Epithelial cell of esophagus (primary cell): ENCODE results near the gene CMTM8.

Experiments
- DNase-seq: peaks from one replicate; pipeline ENCODE4 v3.0.0; 2010; ENCODE audit warnings: low read depth
- H3K4me3 ChIP-seq: 2 replicates; pipeline ENCODE4 v1.5.1; 2011; ENCODE audit warnings: mild to moderate bottlenecking, low read length, control low read depth
- TF ChIP-seq, protein P1 (sequence below): IDR thresholded peaks from 2 replicates; pipeline ENCODE4 v1.5.1; 2011; ENCODE audit warnings: low read depth, mild to moderate bottlenecking, low read length, control low read depth, inconsistent platforms; ENCODE audit not compliant: insufficient read depth; ENCODE audit errors: missing control alignments

The CMTM8 gene

DNA sequence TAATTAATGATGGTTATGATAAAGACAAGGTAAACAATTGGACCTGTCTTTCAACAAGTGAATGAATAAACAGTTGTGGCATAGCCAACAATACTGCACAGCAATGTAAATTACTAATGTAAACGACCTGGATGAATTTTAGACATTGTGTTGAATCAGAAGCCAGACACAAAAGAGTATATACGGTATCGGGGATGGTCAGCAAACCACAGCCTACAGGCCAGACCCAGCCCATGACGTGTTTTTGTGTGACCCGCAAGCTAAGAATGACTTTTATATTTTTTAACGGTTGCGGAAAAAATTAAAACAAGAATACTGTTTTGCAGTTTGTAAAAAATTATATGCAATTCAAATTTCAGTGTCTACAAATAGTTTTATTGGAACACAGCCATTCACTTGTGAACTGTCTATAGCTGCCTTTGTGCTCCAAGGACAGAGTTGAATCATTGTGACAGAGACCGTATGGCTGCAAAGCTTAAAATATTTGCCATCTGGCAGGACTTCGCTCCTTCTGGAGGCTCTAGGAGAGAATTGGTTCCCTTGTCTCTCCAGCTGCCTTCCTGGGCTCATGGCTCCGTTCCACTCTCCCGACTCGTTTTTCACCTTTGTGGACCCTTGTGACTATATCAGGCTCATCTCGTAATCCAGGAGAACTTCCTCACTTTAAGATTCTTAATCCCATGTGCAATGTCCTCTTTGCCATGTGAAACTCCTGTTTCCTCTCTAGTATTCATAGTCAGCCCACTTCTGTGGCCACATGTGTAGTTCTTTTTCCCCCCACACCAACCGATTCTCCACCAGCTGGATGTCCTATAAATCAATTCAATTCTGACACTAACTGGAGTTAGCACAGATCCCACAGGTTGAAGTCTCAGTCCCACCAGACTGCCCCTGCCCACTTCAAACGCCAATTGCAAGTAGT, 72.7 kb downstream of the CMTM8 start:
- H3K4me3 ChIP-seq, result no peak overlapping the region
- no peak for DNase-seq
- TF ChIP-seq, protein P1, sequence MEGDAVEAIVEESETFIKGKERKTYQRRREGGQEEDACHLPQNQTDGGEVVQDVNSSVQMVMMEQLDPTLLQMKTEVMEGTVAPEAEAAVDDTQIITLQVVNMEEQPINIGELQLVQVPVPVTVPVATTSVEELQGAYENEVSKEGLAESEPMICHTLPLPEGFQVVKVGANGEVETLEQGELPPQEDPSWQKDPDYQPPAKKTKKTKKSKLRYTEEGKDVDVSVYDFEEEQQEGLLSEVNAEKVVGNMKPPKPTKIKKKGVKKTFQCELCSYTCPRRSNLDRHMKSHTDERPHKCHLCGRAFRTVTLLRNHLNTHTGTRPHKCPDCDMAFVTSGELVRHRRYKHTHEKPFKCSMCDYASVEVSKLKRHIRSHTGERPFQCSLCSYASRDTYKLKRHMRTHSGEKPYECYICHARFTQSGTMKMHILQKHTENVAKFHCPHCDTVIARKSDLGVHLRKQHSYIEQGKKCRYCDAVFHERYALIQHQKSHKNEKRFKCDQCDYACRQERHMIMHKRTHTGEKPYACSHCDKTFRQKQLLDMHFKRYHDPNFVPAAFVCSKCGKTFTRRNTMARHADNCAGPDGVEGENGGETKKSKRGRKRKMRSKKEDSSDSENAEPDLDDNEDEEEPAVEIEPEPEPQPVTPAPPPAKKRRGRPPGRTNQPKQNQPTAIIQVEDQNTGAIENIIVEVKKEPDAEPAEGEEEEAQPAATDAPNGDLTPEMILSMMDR, result no peak

DNA sequence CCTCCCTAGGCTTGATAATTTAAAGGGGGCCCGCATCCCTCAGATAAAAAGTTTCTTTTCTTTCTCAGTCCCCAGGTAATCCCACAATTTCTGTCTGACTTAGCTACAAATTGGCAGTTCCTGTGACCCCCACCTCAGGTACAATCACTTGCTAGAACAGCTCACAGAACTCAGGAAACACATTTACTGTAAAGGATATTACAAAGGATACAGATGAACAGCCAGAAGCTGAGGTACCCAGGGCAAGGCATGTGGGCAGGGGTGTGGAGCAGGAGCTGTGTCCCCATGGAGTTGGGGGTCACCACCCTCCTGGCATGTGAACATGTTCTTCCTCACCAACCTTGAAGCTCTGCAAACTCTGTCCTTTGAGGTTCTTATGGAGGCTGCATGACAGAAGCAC, 73.8 kb downstream of the CMTM8 start:
- TF ChIP-seq, protein P1, result no peak
- no peak for DNase-seq
- H3K4me3 ChIP-seq, result no peak overlapping the region

DNA sequence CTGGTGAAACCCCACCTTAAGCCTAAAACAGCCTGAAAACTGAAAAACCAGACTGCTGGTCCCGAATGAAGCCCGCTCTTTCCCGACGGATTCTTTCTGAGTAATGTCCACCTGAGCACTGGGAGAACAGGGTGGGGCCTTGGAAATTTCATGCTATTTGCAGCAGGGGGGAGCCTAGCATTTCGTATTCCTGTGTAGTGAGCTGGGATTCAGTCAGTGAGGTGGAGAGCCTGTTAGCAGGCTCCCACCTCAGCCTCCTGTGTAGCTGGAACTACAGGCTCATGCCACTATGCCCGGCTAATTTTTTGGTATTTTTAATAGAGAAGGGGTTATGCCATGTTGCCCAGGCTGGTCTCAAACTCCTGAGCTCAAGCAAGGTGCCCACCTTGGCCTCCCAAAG, 74.7 kb downstream of the CMTM8 start:
- TF ChIP-seq, protein P1, result no peak
- H3K4me3 ChIP-seq, result no peak overlapping the region
- no peak for DNase-seq

DNA sequence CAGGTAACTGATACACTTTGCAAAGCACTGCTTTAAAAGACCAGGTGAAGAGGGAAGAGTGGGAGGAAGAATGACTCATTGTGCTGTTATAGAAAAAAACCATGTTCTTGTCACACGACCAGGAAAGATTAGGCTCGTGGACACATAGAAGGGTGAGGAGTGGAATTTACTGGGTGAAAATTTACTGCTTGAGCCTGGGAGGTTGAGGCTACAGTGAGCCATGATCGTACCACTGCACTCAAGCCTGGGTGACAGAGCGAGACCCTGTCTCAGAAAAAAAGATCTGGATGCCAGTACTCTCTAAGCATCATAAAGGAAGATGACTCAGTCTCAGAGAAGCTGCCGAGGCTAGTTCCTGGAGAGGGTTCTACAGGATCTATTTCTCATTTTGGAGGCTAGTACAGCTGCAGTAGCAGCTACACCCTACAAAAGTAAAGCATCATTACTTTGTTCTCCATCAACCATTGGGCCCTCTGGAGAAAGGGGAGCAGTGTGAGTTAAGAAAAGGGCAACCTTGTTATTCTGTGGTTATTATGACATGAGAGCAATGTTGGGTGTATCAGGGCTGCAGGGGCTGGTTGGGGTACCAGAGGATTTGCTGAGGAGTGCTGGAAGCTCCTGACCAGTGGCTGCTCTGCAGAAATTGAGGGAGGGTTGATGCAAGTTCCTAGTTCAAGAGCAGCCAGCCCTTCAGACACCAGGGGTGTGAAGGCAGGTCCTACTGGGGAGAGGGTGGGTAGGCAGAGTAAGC, 75.4 kb downstream of the CMTM8 start:
- DNase-seq, result peak; percentile 68
- no peak overlapping the region for H3K4me3 ChIP-seq
- TF ChIP-seq, protein P1, result no peak

DNA sequence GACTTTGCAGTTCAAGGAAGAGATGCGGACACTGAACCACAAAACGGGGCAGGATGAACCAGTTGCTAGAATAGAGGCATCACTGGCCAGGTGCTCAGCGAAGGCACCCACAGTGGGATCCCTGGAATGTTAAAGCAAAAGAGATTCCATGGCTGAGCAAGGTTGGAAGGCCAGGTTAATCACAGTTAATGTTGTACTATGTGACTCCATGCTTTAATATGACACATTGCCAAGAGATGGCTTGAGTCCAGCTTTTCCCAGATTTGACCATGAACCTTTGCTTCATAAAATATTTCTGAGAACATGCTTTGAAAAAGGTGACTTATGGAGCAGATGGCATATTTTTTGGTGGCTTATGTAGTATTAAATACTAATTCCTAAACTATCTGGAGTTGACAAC, 77.0 kb downstream of the CMTM8 start:
- TF ChIP-seq, protein P1, result no peak
- H3K4me3 ChIP-seq, result no peak overlapping the region
- no peak for DNase-seq

DNA sequence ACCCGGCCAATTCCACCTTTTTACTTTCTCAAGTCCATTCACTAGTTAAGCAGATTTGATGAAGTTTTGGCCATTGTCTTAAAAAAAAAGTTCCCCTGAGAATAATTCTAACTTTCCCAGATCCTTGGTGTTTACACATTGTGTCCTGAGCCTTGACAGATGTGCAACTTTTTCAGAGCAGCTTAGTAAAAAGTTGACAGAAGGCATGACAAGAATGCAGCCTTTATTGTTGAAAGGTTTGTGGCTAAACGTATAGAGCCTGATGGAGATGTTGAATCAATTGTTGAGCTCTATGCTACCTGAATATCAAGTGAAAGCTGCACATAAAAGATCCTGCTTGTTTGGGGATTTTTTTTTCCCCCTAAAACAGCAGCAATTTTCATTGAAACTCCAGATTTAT, 77.8 kb downstream of the CMTM8 start:
- TF ChIP-seq, protein P1, result no peak
- no peak overlapping the region for H3K4me3 ChIP-seq
- DNase-seq, result no peak

DNA sequence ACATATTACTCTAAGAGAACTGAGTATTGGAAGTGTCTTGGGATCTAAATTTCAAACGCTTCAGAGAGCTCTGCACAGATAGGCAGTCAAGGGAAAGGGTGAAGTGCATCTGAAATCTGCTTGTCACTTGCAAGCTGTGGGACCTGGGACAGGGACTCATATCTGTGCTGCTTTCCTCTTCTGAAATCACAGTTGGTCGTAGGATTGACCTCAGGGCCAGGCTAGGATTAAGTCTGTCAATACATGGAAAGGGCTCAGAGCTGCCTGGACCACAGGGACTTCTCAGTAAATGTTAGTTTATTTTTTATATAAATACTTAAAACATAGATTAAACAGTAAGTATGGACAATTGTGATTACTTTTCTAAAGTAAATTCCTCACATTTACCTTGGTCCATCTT, 78.5 kb downstream of the CMTM8 start:
- TF ChIP-seq, protein P1, result no peak

More for the DNA sequence above, 78.5 kb downstream of the CMTM8 start:
- no peak overlapping the region for H3K4me3 ChIP-seq
- no peak for DNase-seq
